ENCODE measurements around the gene ADGRB3.

The ADGRB3 gene

DNA sequence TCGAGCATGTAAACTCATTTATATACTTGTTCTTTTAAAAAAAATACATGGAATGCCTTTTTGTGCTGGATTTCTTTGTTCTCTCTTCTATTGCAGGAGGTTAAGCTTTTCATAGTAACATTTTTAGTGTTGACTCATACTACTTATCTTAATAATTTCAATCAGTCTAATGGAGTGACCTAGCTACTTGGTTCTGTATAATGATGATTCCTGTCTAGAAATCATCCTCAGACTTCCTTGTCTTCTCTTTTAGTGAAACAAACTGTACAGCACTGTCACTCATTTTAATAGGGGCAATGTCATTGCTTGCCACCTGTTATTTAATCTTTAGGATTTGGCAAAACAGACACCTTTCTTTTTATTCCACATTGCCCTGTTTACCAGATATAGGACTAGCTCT is 62.3 kb downstream of the ADGRB3 start:
- in situ Hi-C loops (cut with MboI; ENCODE audit: low sequenced_read_pairs) = no loop called here

DNA sequence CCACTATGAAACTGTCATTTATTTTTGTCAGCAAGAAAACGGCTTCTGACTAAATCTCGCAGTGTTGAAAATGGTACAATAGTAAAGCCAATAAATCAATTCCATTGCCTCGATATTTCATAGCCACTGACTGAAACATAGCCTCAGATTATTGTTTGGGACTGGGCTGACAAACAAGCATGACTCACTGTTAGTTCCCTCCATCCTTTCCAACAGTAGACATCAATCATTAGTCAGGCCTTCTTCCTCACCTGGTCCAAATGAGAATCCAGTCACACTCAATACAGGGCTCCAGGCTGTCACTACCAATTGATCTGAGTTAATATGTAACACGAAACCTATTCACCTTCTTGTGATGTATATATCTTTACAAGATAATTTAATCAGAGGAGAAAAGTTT is 66.1 kb downstream of the ADGRB3 start:
- in situ Hi-C loops (cut with MboI; ENCODE audit: low sequenced_read_pairs) = no loop called here

DNA sequence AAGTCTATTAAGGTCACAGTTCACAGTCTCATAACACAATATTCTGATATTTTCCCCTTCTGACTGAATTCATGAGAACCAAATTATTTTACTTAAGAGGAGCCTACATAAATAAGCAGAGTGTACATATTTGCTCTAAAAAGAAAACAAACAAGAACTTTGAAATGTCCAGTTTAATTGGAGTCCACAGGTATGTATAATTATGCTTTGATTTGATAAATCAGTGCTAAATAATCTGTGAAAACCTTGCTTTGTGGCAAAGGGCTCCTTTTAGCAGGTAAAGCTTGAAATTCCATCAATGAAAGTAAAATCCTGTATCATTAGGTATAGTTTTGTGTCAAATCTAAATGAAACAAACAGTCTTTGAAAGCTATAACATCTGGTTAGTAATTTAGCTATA is 69.4 kb downstream of the ADGRB3 start:
- in situ Hi-C loops (cut with MboI; ENCODE audit: low sequenced_read_pairs) = no loop called here

DNA sequence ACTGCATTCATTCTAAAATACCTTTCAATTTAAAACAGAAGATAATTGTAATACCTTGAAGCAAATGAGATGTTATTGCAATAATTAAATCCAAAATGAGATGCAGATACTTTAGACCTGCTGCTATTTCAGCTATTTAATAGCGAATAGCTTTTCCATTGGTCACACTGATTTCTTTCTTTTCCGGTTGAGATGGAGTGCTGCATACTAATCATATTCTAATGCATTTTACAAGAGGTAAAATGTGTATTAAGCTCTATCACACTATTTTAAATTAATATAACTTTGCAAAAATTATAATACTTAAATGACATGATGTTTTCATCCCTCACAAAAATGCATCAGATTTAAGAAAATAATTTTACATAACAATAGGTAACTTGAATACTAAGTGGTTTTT is 74.0 kb downstream of the ADGRB3 start:
- in situ Hi-C loops (cut with MboI; ENCODE audit: low sequenced_read_pairs) = no loop called here

DNA sequence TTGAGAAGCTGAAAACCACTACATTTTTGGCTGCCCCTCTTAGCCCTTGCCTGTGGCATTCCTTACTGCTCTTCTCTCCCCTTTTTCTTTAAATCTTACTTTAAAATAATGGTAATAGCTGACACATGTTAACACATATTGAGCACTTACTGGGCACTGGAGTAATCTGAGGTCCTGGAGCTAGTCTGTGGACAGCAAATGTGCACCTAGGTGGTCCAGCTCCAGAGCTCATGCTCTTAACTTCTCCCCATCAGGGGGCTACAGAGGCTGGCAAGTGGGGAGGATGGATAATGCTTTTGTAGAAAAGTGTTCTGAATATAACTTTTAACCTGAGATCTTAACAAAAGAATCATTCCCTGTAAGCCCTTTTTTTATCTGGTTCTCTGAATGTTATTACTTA is 74.8 kb downstream of the ADGRB3 start:
- in situ Hi-C loops (cut with MboI; ENCODE audit: low sequenced_read_pairs) = no loop called here

GRCh38 chr6:68710496-68710895 is 75.4 kb downstream of the ADGRB3 start:
- in situ Hi-C loops (cut with MboI; ENCODE audit: low sequenced_read_pairs) = no loop called here

- in situ Hi-C loops (cut with MboI; ENCODE audit: low sequenced_read_pairs) = no loop called here
Observed at GRCh38 chr6:68710916-68711315, 75.8 kb downstream of the ADGRB3 start.

DNA sequence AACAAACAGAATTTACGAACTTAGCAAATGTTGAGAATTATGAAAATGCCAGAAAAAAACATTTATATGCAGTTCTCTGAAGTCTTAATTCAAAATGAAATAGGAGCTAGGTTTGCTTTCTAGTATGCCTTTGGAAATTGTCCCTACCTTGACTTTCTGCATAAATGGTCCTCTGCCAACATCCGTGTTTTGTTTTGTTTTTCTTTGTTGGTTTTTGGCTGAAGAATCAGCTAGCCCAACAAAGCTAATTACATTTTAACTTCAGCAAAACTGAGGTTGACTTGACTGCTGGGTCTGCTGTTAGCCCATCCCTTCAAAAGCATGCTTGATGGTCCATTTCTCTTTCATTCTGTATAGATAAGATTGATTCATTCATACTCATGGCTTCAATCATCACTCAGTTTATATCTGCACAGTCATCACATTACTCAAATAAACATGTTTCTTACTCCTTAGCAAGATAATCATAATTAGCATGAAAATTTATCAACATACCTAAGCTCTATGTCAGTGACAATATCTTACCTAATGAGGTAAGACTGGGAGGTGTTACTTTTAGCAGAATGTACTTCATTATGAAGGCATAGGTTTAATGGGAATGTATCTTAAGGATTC is 76.4 kb downstream of the ADGRB3 start:
- in situ Hi-C loops (cut with MboI; ENCODE audit: low sequenced_read_pairs) = no loop called here

DNA sequence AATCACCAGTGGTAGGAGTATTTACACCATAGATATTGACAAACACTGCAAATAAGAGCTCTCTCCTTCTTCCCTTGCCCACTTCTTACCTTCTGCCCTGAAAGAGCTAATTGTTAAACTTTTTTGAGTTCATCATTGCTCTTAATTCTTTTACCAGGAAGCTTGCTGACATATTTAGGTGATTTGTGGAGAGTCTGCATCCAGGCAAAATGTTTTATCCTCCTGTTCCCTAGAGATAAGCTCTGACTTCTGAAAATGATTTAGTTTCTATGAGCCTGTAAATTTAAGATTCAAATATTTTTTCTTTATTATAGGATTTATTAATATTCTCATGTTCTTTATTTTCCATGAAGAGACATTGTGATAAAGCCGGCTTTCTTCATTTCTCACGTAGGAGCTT is 81.5 kb downstream of the ADGRB3 start:
- in situ Hi-C loops (cut with MboI; ENCODE audit: low sequenced_read_pairs) = no loop called here

GRCh38 chr6:68718385-68719073 is 83.4 kb downstream of the ADGRB3 start:
- in situ Hi-C loops (cut with MboI; ENCODE audit: low sequenced_read_pairs) = no loop called here

DNA sequence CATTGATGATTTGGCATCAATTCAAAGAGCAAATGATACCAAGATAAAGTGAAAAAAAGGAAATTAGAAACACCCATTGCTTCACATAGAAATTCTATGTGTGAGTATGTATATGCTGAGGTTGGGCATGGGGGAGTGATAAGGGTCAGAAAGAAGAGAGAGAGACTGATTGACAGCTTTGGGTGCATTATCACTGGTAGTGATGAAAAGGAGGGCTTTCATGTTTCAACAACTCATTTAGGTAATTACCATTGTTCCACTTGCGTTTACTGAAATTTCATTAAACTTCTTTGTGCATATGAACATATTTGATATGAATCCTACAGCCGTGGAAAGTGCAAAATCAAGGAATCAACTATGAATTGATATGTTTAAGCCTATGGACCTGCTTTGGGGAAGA is 84.7 kb downstream of the ADGRB3 start:
- in situ Hi-C loops (cut with MboI; ENCODE audit: low sequenced_read_pairs) = no loop called here

GRCh38 chr6:68722891-68723527 is 87.9 kb downstream of the ADGRB3 start:
- in situ Hi-C loops (cut with MboI; ENCODE audit: low sequenced_read_pairs) = no loop called here

GRCh38 chr6:68724060-68724459 is 89.0 kb downstream of the ADGRB3 start:
- in situ Hi-C loops (cut with MboI; ENCODE audit: low sequenced_read_pairs) = no loop called here

GRCh38 chr6:68726337-68726736 is 91.3 kb downstream of the ADGRB3 start:
- in situ Hi-C loops (cut with MboI; ENCODE audit: low sequenced_read_pairs) = no loop called here

GRCh38 chr6:68726992-68727391 is 91.9 kb downstream of the ADGRB3 start:
- in situ Hi-C loops (cut with MboI; ENCODE audit: low sequenced_read_pairs) = no loop called here

GRCh38 chr6:68727699-68728098 is 92.6 kb downstream of the ADGRB3 start:
- in situ Hi-C loops (cut with MboI; ENCODE audit: low sequenced_read_pairs) = no loop called here

- in situ Hi-C loops (cut with MboI; ENCODE audit: low sequenced_read_pairs) = no loop called here
Observed at GRCh38 chr6:68728159-68728979, 93.3 kb downstream of the ADGRB3 start.

- in situ Hi-C loops (cut with MboI; ENCODE audit: low sequenced_read_pairs) = no loop called here
Observed at GRCh38 chr6:68729377-68729903, 94.4 kb downstream of the ADGRB3 start.

DNA sequence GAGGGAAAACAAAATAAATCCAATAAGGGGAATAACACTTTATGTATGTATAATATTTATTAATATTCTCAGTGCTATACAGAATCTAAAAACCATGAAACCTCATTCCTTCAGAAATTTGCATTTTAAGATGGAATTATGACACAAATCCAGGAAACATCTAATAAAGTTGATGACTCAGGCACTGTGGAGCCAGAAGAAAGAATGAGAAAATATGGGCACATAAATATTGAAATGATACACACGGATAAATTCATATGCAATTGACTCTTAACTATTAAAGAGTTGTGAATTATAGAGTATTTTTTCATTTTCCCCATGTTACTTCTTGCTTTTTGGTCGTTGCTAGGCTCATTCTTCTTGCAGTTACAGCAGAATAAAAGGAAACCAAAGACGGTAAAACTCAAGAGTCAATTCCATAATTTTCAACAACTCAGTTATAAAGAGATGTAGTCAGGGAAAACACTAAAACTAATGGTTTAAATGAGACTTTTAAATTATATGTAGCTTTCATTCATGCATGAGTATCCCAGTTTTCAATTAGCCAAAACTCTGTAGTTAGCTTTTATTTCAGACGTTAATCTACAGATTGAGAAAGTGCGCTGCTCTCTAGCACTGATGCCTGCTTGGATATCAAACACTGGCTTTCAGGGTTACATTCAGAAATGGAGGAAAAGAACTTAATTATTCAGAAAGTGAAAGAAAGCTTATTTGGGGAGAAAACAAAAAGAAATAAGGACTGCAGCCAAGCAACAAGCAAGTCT is 95.4 kb downstream of the ADGRB3 start:
- in situ Hi-C loops (cut with MboI; ENCODE audit: low sequenced_read_pairs) = no loop called here

GRCh38 chr6:68732423-68732822 is 97.3 kb downstream of the ADGRB3 start:
- in situ Hi-C loops (cut with MboI; ENCODE audit: low sequenced_read_pairs) = no loop called here

DNA sequence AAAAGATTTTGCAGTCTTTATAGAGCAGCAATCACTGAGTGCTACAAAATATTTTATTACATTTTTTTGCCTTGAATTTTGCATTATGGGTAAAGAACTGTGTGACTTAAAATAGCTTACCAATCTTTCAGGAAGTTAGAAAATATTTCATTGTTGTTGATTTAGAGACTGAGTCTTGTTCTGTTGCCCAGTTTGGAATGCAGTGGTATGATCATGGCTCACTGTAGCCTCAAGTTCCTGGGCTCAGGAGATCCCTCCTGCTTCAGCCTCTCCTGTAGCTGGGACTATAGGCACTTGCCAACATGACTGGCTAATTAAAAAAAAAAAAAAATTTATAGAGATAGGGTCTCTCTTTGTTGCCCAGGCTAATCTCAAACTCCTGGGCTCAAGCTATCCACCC is 100.8 kb downstream of the ADGRB3 start:
- in situ Hi-C loops (cut with MboI; ENCODE audit: low sequenced_read_pairs) = no loop called here
